ENCODE data around the gene FMOD. TPM values are rescaled to one million over a fixed set of nuclear protein-coding genes. Genes with fewer than 3 reads are reported as not detected.
"Not testable (repeated sequence)": the region's sequence is repeated elsewhere in the genome, so short reads cannot be mapped to it uniquely, and the experiment has no call there.

Gene FMOD
- total and polyA plus RNA-seq, 4 donors, result 16.5 to 93.4 (median 32.8) TPM

DNA sequence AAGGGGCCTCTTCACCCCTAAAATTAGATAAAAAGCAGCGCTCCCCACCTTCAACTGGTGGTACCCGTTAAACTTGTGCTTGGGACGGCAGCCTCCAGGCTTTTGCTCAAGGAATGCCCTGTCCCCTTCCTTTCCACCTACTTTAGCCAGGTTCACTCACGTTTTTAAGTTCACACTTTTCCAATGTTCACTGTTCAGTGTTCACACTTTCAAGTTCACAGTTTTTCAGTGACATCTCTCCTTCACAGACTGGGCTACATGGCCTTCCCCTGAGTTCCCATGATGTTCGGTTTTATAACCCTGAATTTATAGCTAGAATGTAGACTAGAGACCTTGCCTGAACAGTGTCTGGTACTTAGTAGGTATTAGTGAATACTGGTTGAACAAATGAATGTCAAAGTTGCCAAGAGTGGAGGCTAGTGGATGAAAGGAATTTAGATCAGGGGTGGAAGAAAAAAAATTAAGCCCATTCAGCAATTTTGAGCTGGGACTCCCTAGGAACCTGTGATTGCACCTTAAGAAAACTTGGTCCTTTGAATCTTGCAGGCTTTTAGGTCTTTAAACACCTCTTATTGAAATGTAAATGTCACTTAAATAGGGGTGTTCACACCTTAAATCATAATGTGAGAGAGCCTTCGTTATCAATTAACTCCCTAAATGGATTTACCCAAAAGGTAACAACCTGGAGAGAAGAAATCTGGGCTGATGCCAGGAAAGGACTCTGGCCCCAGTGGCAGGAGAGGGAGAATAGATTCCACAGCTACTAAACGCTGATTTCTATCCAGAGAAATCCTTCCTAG is 33.3 kb downstream of the FMOD start:
- Histone ChIP-seq H3K27me3 (ENCODE audit: control insufficient read depth in 3 of 3, insufficient read depth in 3 of 3, low read length in 2 of 3) (no peaks in the 10 kb centered on the region), H3K36me3 (ENCODE audit: control insufficient read depth in 4 of 4, insufficient read depth in 4 of 4, low read length in 4 of 4) (no peaks in the 10 kb centered on the region), H3K9ac (ENCODE audit: insufficient read depth in 1 of 2, low read length in 2 of 2) (no peak overlapping the region), H3K4me3 (no peak overlapping the region), H3K9me3 (ENCODE audit: control insufficient read depth in 4 of 4, insufficient read depth in 3 of 4, low read length in 3 of 4) (no peaks in the 10 kb centered on the region), H3K4me1 (ENCODE audit: control insufficient read depth in 5 of 5, insufficient read depth in 5 of 5, low read length in 5 of 5) (peaks cover 5 to 16% (median 7%) of the 10 kb centered on the region in 5 donors), H3K27ac (ENCODE audit: low read depth in 1 of 2, low read length in 1 of 2) (peak overlapping the region in 1 of 2 donors; percentile 83)
- DNase-seq, result no peak
- no peak for ATAC-seq (ENCODE audit: insufficient read depth, low FRiP score)
- 73 to 85% methylated on average over 7 of the region's 7 CpGs for WGBS, 2 donors
- TF ChIP-seq CTCF (IDR thresholded peaks at IDR 0.05; ENCODE audit: control extremely low read depth, extremely low read depth), result no peak

- TF ChIP-seq CTCF (IDR thresholded peaks at IDR 0.05; ENCODE audit: control extremely low read depth, extremely low read depth), result no peak
- no peaks in the 10 kb centered on the region for H3K9me3 ChIP-seq (ENCODE audit: control insufficient read depth in 4 of 4, insufficient read depth in 3 of 4, low read length in 3 of 4)
- no peaks in the 10 kb centered on the region for H3K36me3 ChIP-seq (ENCODE audit: control insufficient read depth in 4 of 4, insufficient read depth in 4 of 4, low read length in 4 of 4)
- WGBS, 2 donors, result 29 to 59% methylated on average over 4 of the region's 4 CpGs
- H3K4me1 ChIP-seq (ENCODE audit: control insufficient read depth in 5 of 5, insufficient read depth in 5 of 5, low read length in 5 of 5), result peaks cover 0 to 12% (median 7%) of the 10 kb centered on the region in 5 donors
- peak overlapping the region in 1 of 2 donors; percentile 43 for H3K27ac ChIP-seq (ENCODE audit: low read depth in 1 of 2, low read length in 1 of 2)
- peak; percentile 49 to 77 (median 71) for DNase-seq
- H3K9ac ChIP-seq (ENCODE audit: insufficient read depth in 1 of 2, low read length in 2 of 2), result no peak overlapping the region
- ATAC-seq (ENCODE audit: insufficient read depth, low FRiP score), result no peak
- no peaks in the 10 kb centered on the region for H3K27me3 ChIP-seq (ENCODE audit: control insufficient read depth in 3 of 3, insufficient read depth in 3 of 3, low read length in 2 of 3)
- no peak overlapping the region for H3K4me3 ChIP-seq
These were observed 34.3 kb downstream of the FMOD start for GRCh38 chr1:203316626-203317093.

- H3K4me1 ChIP-seq (ENCODE audit: control insufficient read depth in 5 of 5, insufficient read depth in 5 of 5, low read length in 5 of 5); H3K27me3 ChIP-seq (ENCODE audit: control insufficient read depth in 3 of 3, insufficient read depth in 3 of 3, low read length in 2 of 3); H3K9ac ChIP-seq (ENCODE audit: insufficient read depth in 1 of 2, low read length in 2 of 2); H3K9me3 ChIP-seq (ENCODE audit: control insufficient read depth in 4 of 4, insufficient read depth in 3 of 4, low read length in 3 of 4); DNase-seq; H3K4me3 ChIP-seq; ATAC-seq (ENCODE audit: insufficient read depth, low FRiP score); H3K27ac ChIP-seq (ENCODE audit: low read depth in 1 of 2, low read length in 1 of 2); H3K36me3 ChIP-seq (ENCODE audit: control insufficient read depth in 4 of 4, insufficient read depth in 4 of 4, low read length in 4 of 4): not testable (repeated sequence)
- WGBS, 2 donors, result 59 to 75% methylated on average over 3 to 4 of the region's 4 CpGs
These were observed 36.7 kb downstream of the FMOD start for GRCh38 chr1:203314025-203314759.

All from lung (tissue), 12 donors.